Liver (tissue), 3 donors: Measurements from ENCODE around the gene GPR150.

ENCODE experiments used
- CTCF ChIP-seq: fragments of 150-350 bp; IDR thresholded peaks from 2 replicates; pipeline ENCODE4 v1.5.1; 2017; ENCODE audit warnings: improper control_type of control experiment, low read depth, low read length; ENCODE audit not compliant: missing input control
- GABPA ChIP-seq, 2 donors: IDR thresholded peaks in 1 of 2; conservative IDR thresholded peaks in 1 of 2; 2 replicates each; pipeline ENCODE4 v1.6.1; 2016; ENCODE audit warnings: antibody characterized with exemption in 2 of 2, mild to moderate bottlenecking in 1 of 2, moderate library complexity in 1 of 2
- JUND ChIP-seq, 2 donors: IDR thresholded peaks; 2 replicates each; pipeline ENCODE4 v1.6.1; 2016; ENCODE audit warnings: antibody characterized with exemption in 2 of 2
- RAD21 ChIP-seq, 2 donors: IDR thresholded peaks; 2 replicates each; pipeline ENCODE4 v1.6.1; 2016; ENCODE audit warnings: antibody characterized with exemption in 2 of 2, mild to moderate bottlenecking in 2 of 2
- REST ChIP-seq: IDR thresholded peaks from 2 replicates; pipeline ENCODE4 v1.6.1; 2016; ENCODE audit warnings: antibody characterized with exemption, mild to moderate bottlenecking
- RXRA ChIP-seq, 2 donors: IDR thresholded peaks; 2 replicates each; pipeline ENCODE4 v1.6.1; 2017 to 2018; ENCODE audit warnings: antibody characterized with exemption in 2 of 2, mild to moderate bottlenecking in 1 of 2
- SP1 ChIP-seq: IDR thresholded peaks from 2 replicates; pipeline ENCODE4 v1.6.1; 2018; ENCODE audit warnings: antibody characterized with exemption, mild to moderate bottlenecking
- TAF1 ChIP-seq: conservative IDR thresholded peaks from 2 replicates; pipeline ENCODE4 v1.6.1; 2016; ENCODE audit warnings: antibody characterized with exemption, mild to moderate bottlenecking
- ZBTB33 ChIP-seq: IDR thresholded peaks from 2 replicates; pipeline ENCODE4 v1.6.1; 2016; ENCODE audit warnings: antibody characterized with exemption
- donor health status: healthy.
- donor health status: healthy.

- TF ChIP-seq SP1 (no peak), RAD21 (IDR thresholded peaks at IDR 0.05) (no peak), CTCF (no peak), TAF1 (no peak), REST (no peak), GABPA (IDR thresholded peaks at IDR 0.05 in 1 of 2, conservative IDR thresholded peaks at IDR 0.05 in 1 of 2) (no peak), RXRA (IDR thresholded peaks at IDR 0.05) (no peak), ZBTB33 (no peak), JUND (IDR thresholded peaks at IDR 0.05) (no peak)
Observed at GRCh38 chr5:95630394-95630917, 10.6 kb downstream of the GPR150 start.
